Non-pigmented ciliary epithelial cell (primary cell): ENCODE results near the gene PRDX3.

Experiments
- DNase-seq: peaks from one replicate; pipeline ENCODE4 v3.0.0-alpha.2; 2010; ENCODE audit warnings: low read depth

The PRDX3 gene

DNA sequence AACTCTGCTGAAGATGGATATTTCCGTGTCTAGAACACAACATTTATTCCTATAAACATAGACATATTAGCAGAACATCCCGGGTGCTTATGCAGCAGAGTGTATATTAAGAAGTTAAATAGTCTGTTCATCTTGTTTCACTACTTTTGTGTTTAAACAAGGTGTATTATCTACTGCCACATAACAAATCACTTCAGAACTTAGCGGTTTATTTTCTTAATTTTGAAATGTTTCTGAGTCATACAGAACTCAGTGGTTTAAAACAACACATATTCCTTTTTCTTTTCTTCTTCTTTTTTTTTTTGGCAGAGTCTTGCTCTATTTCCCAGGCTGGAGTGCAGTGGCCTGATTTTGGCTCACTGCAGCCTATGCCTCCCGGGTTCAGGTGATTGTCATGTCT lies 48.9 kb downstream of the PRDX3 start:
- no peak for DNase-seq

DNA sequence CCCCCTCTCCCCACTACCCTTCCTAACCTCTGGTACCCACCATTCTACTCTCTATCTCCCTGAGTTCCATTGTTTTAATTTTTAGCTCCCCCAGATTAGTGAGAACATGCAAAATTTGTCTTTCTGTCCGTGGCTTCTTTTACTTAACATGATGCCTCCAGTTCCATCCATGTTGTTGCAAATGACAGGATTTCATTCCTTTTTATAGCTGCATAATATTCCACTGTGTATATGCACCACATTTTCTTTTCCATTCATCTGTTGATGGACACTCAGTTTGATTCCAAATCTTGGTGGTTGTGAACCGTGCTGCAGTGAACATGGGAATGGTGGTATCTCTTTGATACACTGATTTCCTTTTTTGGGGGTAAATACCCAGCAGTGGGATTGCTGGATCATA lies 52.7 kb downstream of the PRDX3 start:
- DNase-seq = no peak

DNA sequence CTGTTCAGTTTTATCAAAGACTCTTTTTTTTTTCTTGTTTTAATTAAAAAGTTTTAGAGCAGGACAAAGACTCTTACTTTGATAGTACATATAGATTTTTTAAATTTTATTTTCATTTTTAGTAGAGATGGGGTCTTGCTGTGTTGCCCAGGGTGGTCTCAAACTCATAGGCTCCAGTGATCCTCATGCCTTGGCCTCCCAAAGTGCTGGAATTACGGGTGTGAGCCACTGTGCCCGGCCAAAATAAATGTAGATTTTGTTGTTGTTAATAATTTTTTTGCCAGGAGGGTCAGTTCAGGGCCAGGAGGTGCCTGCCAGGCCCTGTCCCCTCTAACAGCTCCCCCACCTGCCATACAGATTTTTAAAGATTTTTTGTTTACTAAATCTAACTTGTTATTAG lies 57.7 kb downstream of the PRDX3 start:
- DNase-seq = no peak

DNA sequence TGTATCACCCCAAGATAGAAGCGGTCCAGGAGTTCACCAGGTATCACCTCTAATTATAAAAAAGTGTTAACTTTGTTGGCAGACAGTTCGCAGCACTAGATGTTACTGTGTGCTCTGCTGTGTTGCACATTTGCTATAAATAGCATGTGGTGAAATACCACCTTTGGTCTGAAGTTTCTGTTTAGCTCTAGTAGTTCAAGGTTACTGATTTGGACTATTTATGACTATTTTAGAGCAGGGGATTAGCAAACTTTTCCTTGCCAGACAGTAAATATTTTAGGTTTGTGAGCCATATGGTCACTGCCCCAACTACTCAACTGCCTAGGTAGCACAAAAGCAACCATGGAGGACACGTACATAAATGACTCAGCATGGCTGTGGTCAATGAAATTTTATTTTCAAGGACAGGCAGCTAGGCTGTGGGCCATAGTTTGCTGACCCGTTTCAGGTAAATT lies 58.2 kb downstream of the PRDX3 start:
- no peak for DNase-seq

DNA sequence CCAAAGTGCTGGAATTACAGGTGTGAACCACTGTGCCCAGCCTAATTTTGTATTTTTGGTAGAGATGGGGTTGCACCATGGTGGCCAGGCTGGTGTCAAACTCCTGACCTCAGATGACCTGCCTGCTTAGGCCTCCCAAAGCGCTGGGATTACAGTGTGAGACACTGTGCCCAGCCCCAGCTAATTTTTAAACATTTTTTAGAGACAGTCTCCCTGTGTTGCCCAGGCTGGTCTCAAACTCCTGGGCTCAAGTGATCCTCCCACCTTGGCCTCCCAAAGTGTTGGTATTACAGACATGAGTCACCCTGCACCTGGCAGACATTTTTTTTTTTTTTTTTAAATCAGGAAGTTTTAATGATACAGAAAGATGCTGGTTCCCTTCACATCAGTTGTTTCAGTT lies 59.2 kb downstream of the PRDX3 start:
- DNase-seq = no peak

DNA sequence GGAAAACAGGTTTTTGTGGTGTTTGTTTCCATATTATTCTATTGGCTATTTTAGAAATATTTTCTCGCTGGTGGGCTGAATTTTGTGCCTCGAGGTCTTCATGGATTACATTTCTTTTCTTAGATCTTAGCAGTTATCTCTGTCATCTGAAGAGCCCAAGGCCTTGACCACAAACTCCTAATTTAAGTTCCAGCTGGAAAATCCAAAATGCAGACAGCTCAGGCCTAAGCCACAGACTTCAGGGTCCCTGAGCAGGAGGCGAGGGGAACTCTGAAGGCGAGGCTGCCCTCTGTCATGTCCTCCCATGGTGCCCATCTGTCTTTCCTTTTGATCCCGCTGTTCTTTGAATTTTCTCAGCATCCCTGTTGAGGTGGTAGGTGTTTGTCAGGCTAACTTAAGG lies 60.4 kb downstream of the PRDX3 start:
- DNase-seq = no peak
